Suppressor macrophage (primary cell): ENCODE measurements around the gene SPRY2.
A peak's percentile ranks its signal among the peaks of the same experiment; 100 is the strongest.
"Not testable (repeated sequence)": the region's sequence is repeated elsewhere in the genome, so short reads cannot be mapped to it uniquely, and the experiment has no call there.

Experiments
- DNase-seq, 4 experiments: peaks; one replicate each; pipeline ENCODE4 v3.0.0-alpha.2; 2020 to 2022
- total RNA-seq, 17 experiments: gene quantifications; one replicate each; lab custom pipeline; 2026; ENCODE audit warnings: mixed read lengths in 6 of 17, inconsistent platforms in 3 of 17; lab: John Stamatoyannopoulos, UW

SPRY2 gene
- 1.5 to 98.7 (median 51.0) reads per million in 17 experiments for total RNA-seq

- peak; percentile 94 to 98 (median 96) for DNase-seq
Measured at GRCh38 chr13:80341101-80341755, at the start of gene SPRY2. TSS of gene SPRY2 (minus strand) at chr13:80341126. CDS start at chr13:80337705, 3,421 bp downstream.

- DNase-seq: no peak
Measured at GRCh38 chr13:80390338-80390737, 49.4 kb upstream of the SPRY2 start.

GRCh38 chr13:80389073-80390038 lies 48.4 kb upstream of the SPRY2 start:
- no peak for DNase-seq

GRCh38 chr13:80388506-80388905 lies 47.6 kb upstream of the SPRY2 start:
- no peak for DNase-seq

GRCh38 chr13:80386592-80386991 lies 45.7 kb upstream of the SPRY2 start:
- DNase-seq: no peak

- no peak for DNase-seq
Measured at GRCh38 chr13:80386002-80386401, 45.1 kb upstream of the SPRY2 start.

- no peak for DNase-seq
Measured at GRCh38 chr13:80382576-80382975, 41.6 kb upstream of the SPRY2 start.

GRCh38 chr13:80379245-80379644 lies 38.3 kb upstream of the SPRY2 start:
- no peak for DNase-seq

GRCh38 chr13:80376554-80376953 lies 35.6 kb upstream of the SPRY2 start:
- no peak for DNase-seq

GRCh38 chr13:80374901-80375300 lies 34.0 kb upstream of the SPRY2 start:
- DNase-seq: no peak

- DNase-seq: no peak
Measured at GRCh38 chr13:80374444-80374843, 33.5 kb upstream of the SPRY2 start.

- DNase-seq: no peak
Measured at GRCh38 chr13:80371840-80372509, 31.0 kb upstream of the SPRY2 start.

- no peak for DNase-seq
Measured at GRCh38 chr13:80367473-80367872, 26.5 kb upstream of the SPRY2 start.

- DNase-seq: peak; percentile 34 to 75 (median 42)
Measured at GRCh38 chr13:80363890-80364503, 23.1 kb upstream of the SPRY2 start.

- no peak for DNase-seq
Measured at GRCh38 chr13:80362481-80362880, 21.6 kb upstream of the SPRY2 start.

- DNase-seq: peak in 3 of 4 experiments; percentile 13 to 36 (median 26)
Measured at GRCh38 chr13:80361883-80362327, 21.0 kb upstream of the SPRY2 start.

- DNase-seq: no peak
Measured at GRCh38 chr13:80361298-80361697, 20.4 kb upstream of the SPRY2 start.

GRCh38 chr13:80360453-80360800 lies 19.5 kb upstream of the SPRY2 start:
- no peak for DNase-seq

- peak in 2 of 4 experiments; percentile 6 to 7 for DNase-seq
Measured at GRCh38 chr13:80359778-80360452, 19.0 kb upstream of the SPRY2 start.

- DNase-seq: no peak
Measured at GRCh38 chr13:80359414-80359777, 18.5 kb upstream of the SPRY2 start.

- not testable (repeated sequence) for DNase-seq
Measured at GRCh38 chr13:80355496-80356094, 14.7 kb upstream of the SPRY2 start.

GRCh38 chr13:80348750-80349149 lies 7.8 kb upstream of the SPRY2 start:
- DNase-seq: no peak
